Retina (tissue), 1 donor: Measurements from ENCODE around the gene MVP.
A peak's percentile ranks its signal among the peaks of the same experiment; 100 is the strongest.
"Not testable (repeated sequence)": the region's sequence is repeated elsewhere in the genome, so short reads cannot be mapped to it uniquely, and the experiment has no call there.

Experiments
- DNase-seq: peaks from one replicate; pipeline ENCODE4 v3.0.0-alpha.2; 2016

MVP gene

DNA sequence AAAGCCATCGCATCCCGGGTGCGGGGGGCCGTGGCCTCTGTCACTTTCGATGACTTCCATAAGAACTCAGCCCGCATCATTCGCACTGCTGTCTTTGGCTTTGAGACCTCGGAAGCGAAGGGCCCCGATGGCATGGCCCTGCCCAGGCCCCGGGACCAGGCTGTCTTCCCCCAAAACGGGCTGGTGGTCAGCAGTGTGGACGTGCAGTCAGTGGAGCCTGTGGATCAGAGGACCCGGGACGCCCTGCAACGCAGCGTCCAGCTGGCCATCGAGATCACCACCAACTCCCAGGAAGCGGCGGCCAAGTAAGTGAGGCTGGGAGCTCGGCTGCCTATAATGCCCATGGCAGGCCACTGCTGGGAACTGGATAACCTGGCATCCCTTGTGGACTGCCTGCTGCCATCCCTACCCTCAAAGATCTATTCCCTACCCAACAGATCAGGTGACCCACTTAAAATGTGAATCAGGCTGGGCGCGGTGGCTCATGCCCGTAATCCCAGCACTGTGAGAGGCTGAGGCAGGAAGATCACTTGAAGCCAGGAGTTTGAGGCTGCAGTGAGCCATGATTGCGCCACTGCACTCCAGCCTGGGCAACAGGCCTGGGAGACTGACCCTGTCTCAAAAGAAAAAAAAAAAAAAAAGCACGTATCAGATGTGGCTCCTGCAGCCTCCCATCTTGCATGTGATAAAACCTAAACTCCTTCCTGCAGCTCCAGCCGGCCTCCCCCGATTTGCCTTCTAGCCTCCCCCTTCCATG, 24.5 kb downstream of the MVP start:
- DNase-seq = no peak

DNA sequence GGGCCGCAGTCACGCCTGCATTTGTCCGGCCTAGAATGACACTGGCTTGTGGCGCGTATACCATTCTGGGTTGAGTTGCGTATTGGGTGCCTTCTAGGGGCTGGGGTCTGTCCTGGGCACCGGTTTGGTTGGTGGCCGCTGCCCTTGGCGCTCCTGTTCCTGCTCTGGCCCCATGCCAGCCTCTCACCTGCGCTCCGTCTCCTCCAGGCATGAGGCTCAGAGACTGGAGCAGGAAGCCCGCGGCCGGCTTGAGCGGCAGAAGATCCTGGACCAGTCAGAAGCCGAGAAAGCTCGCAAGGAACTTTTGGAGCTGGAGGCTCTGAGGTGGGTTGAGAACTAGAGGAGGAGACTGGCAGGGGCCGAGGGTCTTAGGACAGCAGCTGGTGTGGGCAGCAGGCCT, 25.4 kb downstream of the MVP start:
- no peak for DNase-seq

DNA sequence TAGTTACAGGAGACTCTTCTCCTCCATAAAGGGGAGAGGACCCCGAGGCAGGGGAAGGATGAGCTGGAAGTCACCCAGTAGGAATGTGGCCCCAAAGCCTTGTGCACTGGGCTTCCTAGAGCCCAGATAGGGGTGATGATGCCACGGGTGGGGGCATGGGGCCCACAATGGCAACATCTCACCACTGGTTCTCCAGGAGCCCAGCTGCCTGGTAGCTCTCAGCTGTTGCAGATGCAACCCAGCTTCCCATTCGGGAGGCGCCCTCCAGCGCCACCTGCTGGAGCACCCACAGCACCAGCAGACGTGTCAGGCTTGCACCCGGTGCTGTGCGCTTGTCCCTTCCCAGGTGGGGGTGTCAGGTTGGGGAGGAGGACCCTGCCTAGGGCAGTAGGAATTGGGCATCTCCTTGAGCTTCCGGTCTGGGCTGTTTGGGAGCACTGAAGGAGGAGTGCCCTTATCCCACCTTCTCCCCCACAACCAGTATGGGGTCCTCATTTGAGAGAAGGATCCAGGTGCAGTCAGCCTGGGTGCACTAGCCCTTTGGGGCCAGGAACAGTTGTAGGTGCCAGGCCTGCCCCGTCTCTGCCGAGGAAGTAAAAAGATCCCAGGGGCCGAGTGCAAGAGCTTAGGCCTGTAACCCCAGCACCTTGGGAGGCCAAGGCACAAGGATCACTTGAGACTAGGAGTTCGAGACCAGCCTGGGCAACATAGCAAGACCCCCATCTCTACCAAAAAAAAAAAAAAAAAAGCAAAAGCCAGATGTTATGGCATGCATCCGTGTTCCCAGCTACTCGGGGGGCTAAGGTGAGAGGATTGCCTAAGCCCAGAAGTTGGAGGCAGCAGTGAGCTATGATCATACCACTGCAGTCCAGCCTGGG, 28.4 kb downstream of the MVP start:
- peak; percentile 74 for DNase-seq

DNA sequence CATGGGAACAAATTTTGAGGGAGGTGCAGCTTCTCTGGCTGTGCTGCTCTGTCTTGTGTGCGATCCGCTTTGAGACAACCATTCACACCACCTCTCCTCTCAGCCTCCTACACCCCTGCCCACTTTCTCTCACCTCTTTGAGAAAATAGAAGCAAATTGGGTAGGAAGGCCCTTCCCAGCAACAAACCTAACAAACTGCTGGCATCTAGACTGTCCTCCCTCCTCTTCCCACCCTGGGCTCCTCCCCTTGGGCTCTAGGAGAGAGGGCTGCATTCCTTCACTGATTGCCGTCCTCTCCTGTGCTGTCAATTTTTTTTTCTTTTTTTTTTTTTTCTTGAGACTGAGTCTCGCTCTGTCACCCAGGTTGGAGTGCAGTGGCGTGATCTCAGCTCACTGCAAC, 29.2 kb downstream of the MVP start:
- no peak for DNase-seq

DNA sequence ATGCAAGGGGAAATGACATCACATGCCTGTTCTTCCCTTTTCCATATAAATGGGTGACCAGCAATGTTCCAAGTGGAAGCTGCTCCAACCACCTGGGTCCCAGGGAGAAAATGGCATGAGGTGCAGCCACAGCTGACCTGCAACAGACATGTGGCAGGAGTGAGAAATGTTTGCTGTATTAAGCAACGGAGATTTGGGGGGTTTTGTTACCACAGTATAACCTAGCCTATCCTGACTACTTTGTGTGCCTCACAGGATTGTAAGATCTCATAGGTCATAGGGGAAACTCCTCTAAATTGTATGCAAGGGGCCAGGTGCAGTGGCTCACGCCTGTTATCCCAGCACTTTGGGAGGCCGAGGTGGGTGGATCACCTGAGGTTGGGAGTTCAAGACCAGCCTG, 30.7 kb downstream of the MVP start:
- DNase-seq = no peak

DNA sequence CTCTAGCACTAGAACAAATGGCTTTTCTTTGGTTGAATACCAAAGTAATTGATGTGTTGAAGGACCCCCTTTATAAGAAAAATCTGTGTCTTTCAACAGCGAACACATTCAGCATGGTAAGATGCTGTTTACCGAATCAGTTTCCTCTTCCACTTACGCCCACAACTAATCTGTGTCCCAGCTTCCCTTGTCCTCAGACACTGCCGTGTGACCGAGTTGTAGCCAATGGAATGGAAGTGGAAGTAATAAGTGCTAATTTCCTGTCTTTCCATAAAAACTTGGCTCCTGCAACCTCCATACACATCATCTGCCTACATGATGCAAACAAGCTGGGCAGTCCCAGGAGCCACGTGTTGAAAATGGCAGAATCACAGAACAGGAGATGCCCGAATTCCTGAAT, 32.4 kb downstream of the MVP start:
- no peak for DNase-seq

DNA sequence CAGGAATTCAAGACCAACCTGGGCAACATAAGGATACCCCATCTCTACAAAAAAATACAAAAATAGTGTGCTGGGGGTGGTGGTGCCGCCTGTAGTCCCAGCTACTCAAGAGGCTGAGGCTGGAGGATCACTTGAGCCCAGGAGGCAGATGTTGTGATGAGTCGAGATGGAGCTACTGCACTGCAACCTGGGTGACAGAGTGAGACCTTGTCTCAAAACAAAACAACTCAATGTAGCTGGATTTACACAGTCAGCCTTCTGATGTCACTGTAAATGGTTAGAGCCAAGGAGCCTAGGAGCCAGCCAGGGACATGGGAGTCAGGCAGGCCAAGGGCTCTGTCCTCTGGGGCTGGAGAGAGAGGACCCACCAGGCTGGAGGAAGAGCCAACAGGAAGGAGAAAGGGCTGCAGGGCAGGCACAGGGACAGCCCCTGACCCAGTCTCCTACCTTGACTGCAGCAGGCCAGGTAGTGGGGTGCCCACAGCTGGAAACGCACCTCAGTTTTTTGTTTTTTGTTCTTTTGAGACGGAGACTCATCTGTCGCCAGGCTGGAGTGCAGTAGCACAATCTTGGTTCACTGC, 34.3 kb downstream of the MVP start:
- DNase-seq = no peak

DNA sequence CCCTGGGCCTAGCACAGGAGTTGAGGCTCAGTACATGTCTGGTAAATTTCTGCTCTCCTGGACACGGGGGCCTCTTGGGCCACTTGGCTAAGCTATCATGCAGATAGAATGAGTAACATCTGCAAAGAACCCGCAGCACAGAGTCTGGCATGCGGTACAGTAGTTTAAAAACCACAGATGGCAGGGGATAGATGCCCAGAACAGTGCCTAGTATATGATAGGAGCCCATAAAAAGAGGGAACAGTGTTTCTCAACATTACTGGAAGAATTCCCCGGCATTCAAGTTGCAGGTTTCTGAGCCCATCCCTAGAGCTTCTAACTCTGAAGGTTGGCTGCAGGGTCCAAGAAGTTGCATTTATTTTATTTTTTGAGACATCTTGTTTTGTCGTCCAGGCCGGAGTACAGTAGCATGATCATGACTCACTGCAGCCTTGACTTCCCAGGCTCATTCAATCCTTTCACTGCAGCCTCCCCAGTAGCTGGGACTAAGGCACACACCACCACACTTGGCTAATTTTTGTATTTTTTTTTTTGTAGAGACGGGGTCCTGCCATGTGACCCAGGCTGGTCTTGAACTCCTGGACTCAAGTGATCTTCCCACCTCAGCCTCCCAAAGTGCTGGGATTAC, 37.0 kb downstream of the MVP start:
- DNase-seq = no peak

DNA sequence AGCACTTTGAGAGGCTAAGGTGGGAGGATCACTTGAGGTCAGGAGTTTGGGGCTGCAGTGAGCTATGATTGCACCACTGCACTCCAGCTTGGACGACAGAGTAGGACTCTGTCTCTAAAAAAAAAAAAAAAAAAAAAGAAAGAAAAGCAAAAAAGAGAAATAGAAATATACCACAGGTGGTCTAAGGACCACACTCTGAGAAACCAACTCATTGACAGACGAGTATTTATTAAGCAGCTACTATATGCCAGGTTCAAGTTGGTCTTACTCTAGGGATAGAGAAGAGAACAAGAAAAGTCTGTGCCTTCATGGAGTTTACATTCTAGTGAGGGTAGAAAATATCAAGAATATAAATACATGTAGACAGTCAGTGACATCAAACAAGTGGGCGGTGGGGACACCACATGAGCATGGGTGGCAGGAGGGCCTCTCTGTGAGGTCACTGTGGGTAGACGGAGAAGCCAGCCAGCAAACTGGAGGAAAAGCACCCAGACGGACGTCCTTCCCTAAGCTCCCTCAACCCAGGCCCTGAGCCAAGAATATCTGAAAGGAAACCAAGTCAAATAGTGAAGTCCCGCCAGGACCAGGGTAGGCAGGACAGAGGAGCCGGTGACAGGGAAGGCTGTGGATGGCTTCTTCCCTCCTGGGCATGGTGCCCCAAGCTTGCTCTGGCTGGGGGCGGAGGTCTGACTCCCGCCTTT, 38.0 kb downstream of the MVP start:
- no peak for DNase-seq

DNA sequence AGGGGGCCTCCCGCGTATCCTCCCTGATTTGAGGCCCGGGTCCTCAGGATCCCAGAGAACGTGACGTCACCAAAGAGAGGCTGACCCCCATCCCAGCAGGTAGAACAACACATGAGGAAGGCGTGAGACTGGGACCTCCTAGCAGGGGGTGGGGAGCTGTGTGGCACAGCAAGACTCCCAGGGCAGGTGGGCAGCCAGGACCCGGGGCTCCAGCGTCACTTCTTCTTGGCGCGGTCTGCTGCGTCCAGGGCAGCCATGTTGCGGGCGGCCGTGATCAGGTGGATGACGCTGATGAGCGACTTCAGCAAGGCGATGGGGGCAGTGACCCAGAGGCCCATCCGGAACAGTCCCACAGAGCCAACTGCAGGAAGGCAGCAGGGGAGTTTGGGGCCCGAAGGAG, 38.7 kb downstream of the MVP start:
- DNase-seq = no peak

DNA sequence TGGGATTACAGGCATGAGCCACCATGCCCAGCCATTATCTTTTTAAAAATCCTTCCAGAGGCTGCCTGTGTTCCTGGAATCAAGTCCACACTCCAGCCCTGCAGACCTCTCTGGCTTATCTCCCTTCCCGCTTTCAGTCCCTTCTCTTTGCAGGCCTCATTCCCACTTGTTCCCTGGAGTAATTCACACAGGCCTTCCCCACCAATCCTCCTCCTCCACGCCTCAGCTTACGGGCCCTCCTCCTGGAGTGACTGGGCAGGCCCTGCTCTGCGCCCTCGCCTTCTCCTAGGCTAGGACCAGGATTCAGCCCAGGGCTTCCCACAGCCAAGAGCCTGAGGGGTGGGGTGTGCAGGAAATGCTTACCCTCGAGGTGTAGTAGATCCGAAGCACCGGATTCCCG, 40.0 kb downstream of the MVP start:
- DNase-seq = no peak

DNA sequence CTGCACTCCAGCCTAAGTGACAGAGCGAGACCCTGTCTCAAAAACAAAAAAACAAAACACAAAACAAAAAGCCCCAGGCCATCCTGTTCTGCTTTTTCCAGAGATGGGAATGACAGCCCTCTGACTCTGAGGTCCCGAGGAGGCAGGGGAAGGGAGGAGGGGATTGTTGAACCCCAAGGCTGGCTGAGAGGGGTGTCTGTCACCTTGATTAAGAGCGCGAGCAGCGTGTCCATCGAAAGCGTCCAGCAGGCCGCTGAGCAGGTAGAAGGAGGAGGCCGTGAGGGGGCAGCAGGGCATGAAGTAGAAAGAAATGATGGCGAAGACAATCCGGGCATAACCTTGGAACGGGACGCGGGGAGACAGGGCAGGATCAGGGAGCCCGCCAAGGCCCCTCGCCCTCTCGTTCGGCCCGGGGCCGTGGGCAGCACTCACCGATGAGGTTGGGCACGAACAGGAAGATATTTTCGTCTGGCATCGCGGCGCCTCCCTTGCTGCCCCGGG, 42.2 kb downstream of the MVP start:
- DNase-seq = no peak

DNA sequence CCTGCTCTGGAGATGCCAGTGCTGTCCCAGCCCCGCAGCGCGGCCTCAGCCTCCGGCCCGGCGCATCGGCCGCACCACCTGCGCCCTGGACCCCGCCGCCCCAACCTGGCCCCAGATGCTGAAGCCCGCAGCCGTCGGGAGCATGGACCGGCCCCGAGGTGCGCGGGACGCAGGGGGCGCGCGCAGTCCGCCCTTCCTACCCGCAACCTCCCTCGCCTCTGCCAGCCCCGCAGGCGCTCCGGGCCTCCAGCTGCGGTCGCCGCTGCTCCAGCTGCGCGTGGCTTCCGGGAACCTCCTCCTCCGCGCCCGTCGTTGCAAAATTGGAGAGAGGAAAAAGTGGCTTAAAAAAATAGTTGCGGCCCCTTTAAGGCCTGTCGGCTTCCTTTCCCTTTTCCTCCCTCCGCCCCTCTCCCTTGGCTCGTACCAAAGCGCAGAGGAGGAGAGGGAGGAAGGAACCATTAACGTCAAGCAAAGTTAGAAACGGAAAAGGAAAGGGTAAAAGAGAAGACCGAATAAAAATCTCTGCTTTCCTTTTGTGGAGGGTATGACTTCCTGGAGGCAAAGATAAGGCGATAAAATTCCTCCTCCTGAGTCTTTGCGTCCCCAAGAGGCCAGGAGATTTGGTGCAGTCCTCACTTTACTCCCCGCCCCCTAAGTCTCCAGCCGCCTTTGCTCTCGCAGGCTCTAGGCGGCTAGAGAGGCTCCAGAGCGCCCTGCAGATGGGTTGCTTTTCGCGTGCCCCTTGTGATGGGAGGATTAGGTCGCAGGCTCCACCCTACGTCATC, 42.8 kb downstream of the MVP start, which contains the start of gene CDIPT:
Gene CDIPT (minus strand): TSS at position 343 of the 785 bp plus-strand sequence. CDS start 369 bp downstream, outside the sequence.
- peak; percentile 100 for DNase-seq

DNA sequence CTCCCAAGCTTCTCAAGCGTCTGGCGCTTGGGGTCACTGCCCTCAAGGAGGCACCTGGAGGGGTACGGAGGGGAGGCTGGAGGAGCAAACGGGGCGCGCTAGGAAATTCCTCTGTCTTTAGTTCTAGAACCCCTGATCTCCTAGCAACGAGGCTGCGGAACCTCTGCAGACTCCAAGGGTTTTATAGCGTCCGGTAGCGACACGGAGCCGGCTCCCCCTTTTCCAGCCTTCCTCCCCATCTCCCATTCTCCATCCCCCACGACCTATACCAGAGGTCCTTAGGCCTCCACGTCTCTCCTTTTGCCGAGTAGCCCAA, 43.4 kb downstream of the MVP start:
- DNase-seq = no peak

DNA sequence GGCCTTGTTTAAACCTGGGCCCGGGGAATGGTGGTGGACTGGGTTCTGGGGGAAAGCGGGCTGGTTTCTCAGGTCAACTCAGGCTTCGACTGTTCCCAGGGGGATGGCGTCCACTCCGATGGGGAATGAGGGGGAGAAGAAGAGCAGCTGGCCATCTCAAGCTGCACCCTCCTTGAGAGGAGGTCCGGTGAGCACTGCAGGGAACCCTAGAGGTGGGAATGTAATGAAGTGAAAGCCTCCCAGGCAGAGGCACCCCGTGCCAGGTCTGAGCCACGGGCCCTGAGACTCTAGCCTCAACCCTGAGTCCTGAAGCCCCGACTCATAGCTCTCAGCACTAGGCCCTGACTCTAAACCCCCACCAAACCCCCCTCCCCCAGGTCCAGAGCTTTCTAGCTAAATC, 43.9 kb downstream of the MVP start:
- no peak for DNase-seq

DNA sequence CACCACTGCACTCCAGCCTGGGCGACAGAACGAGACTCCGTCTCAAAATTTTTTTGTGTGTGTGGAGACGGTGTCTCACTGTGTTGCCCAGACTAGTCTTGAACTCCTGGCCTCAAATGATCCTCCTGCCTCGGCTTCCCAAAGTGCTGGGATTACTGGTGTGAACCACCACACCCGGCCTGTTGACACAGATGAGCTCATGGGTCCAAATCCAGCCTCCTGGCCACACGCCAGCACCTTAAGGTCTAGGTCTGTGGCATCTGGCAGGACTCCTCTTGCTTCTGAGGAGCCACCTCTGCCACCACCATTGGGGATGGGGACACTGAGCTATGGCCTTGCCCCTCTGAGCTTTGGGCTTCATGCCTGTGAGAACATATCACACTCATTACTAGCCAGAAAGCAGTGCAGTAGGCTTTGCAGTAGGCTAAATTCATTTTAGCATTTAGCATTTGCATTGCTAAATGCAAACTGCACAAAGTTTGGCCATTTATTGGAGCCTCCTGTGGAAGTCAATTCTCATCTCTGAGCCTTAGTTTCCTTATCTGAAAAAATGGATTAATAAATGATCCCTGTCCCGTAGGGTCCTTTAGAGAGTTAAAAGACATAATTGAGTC, 48.2 kb downstream of the MVP start:
- no peak for DNase-seq

DNA sequence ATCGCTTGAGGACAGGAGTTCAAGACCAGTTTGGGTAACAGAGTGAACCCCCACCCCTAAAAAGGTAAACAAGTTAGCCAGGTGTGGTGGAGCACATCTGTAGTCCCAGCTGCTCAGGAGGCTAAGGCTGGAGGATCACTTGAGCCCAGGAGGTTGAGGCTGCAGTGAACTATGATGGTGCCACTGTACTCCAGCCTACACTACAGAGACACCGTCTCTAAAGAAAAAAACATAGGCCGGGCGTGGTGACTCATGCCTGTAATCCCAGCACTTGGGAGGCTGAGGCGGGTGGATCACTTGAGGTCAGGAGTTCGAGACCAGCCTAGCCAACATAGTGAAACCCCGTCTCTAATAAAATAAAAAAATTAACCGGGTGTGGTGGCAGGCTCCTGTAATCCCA, 48.8 kb downstream of the MVP start:
- not testable (repeated sequence) for DNase-seq

DNA sequence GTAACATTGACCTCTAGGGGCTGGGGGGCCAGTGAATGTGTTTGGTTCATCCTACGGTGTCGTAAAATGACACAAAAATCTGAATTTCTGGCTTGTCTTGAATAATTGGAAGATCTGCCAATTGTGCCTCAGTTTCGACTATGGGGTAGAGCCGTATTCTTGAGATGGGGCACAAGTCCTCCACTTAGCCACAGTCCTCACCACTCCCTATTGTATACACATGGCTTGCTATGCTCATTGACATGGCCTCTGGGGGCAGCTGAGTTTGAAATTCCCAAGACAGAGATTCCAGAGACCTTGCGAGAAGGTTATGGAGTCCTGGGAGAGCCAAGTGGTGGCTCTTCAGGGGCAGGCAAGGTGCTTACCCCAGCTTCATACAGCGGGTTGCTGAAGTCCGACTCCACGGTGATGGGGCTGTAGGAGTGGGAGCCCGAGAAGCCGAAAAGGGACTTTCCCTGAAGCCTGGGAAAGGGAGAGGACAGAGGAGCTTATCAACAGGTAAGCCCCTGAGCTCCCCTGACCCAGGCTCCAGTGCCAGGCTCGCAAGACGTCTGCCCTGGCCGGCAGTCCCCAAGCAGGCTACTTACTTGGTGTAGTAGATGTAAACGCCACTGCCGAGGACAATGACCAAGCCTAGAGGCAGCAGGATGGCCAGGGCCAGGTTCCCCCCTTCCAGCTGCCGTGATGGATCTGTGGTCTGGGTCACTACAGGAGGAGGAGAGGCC, 51.7 kb downstream of the MVP start:
- DNase-seq = no peak

DNA sequence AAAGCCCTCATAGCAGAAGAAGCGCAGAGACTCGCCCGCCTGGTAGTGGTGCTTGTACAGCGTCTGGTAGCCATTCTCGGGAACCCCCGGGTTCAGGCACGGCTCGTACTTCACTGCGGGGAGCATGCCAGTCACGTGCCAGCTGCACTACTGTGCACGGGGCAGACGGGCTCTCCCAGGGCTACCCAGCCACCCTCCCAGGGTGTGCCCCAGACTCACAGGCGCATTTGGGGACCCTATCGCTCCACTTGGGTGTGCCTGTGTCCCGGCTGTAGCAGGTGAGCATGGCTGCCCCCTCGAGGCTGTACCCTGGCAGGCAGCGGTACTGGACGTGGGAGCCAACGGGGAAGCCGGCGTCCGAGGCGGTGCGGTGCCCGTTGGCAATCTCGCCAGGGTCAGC, 53.1 kb downstream of the MVP start:
- no peak for DNase-seq

DNA sequence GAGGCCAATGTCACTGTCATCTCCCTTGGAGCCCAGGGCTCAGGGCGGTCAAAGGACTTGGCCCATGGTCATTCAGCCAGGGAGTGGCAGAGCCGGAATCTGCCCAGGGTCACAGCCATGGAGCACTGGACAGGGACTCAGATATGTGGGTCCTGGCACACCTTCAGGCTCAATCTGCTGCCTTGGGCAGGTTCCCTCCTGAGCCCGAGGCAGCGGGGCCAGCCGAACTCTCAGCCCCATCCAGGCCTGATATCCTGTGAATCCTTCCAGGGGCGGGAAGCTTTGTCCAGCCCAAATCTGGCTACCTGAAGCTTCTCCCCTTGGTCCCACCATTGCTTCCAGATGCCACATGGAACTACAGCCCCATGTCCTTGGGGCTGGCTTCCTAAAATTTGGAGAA, 54.9 kb downstream of the MVP start:
- DNase-seq = no peak

DNA sequence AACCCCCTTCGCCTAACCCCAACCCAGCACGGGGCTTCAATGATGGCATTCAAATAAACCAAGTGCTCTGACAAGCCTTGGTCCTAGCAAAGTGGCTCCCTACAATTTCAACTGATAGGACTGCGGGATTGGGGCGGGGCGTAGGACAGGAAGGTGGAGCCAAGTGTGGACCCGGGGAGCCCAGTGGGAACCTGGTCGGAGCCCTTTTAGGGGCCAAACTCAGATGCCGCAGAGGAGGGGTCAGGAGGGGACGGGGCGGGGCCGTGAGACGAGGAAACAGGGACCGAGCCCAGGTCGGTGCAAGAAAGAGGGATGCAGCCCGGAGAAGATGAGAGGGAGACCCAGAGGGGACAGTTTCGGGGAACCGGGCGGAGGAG, 55.9 kb downstream of the MVP start:
- no peak for DNase-seq
